Mesothelial cell of epicardium (in vitro differentiated cells): ENCODE results near the gene SYNC. TPM values are rescaled to one million over a fixed set of nuclear protein-coding genes. Genes with fewer than 3 reads are reported as not detected.
"Not testable (repeated sequence)": the region's sequence is repeated elsewhere in the genome, so short reads cannot be mapped to it uniquely, and the experiment has no call there.

Source experiments
- DNase-seq, 2 experiments: peaks; one replicate each; pipeline ENCODE4 v3.0.0; 2021; ENCODE audit warnings: low spot score in 2 of 2; ENCODE audit not compliant: unreplicated experiment in 2 of 2
- H3K27ac Mint-ChIP-seq: 2 replicates; pipeline ENCODE4 v1.8.0; 2021; ENCODE audit warnings: mixed read lengths
- H3K27me3 Mint-ChIP-seq: 2 replicates; pipeline ENCODE4 v1.8.0; 2021; ENCODE audit warnings: low read depth, mixed read lengths
- H3K36me3 Mint-ChIP-seq: 2 replicates; pipeline ENCODE4 v1.8.0; 2021; ENCODE audit warnings: mixed read lengths
- H3K4me1 Mint-ChIP-seq: 2 replicates; pipeline ENCODE4 v1.8.0; 2021; ENCODE audit warnings: mixed read lengths
- H3K4me3 Mint-ChIP-seq: 2 replicates; pipeline ENCODE4 v1.8.0; 2021; ENCODE audit warnings: mild to moderate bottlenecking, moderate library complexity, mixed read lengths
- H3K9me3 Mint-ChIP-seq: 2 replicates; pipeline ENCODE4 v1.8.0; 2021; ENCODE audit warnings: mixed read lengths
- total RNA-seq: library from RNA; stranded (reverse); gene quantifications from 3 replicates; pipeline ENCODE4 v1.2.1, GENCODE V29; 2021
- TF ChIP-seq, protein P1 (sequence below): fragments of 200-600 bp; sonication (generic); IDR thresholded peaks from one replicate; pipeline ENCODE4 v1.5.0; 2021; ENCODE audit warnings: antibody characterized with exemption; ENCODE audit not compliant: unreplicated experiment

The SYNC gene
- total RNA-seq, 1 donor from 2014 or later = 4.0 TPM

DNA sequence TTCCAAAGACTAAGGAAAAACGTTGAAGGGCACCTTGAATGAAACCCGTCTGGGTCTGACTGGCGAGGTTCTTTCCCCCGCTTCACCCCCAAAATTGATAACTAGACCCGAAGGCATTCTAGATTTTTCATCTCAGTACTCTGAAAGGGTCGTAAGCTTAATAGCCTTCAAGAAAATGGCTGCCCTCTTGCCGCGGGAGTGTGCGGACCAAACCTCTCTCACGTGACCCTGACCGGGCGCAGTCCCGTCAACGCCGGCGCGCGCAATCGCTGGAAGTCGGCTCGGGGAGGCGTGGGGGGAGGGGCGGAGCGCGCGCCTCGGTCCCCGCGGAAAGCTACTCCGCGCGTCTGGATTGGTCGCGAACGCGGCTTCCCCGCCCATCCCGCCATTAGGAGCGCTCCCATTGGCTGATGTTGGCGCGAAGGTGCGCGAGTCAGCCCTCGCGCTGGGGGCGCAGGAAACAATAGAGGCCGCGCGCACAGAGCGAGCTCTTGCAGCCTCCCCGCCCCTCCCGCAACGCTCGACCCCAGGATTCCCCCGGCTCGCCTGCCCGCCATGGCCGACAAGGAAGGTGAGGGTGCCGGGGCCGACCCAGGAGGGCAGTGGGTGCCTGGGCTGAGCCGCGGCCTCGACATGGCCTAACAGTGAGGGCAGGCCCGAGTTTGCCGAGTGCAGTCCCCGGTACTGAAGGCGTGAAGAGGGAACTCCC lies 51.7 kb downstream of the SYNC start, which contains the start of gene RBBP4:
RBBP4 (plus strand) TSS at position 457 of the 709 bp plus-strand sequence; CDS start at position 556, 99 bp downstream.
- DNase-seq = peak; percentile 97 to 99
- Mint-ChIP-seq H3K36me3 (peaks cover 14% of the 10 kb centered on the region), H3K9me3 (no peaks in the 10 kb centered on the region), H3K4me3 (peak within 1 kb of the TSS; percentile 82), H3K27me3 (no peaks in the 10 kb centered on the region), H3K4me1 (peaks cover 50% of the 10 kb centered on the region), H3K27ac (peak within 1 kb of the TSS; percentile 99)
- TF ChIP-seq, protein P1, sequence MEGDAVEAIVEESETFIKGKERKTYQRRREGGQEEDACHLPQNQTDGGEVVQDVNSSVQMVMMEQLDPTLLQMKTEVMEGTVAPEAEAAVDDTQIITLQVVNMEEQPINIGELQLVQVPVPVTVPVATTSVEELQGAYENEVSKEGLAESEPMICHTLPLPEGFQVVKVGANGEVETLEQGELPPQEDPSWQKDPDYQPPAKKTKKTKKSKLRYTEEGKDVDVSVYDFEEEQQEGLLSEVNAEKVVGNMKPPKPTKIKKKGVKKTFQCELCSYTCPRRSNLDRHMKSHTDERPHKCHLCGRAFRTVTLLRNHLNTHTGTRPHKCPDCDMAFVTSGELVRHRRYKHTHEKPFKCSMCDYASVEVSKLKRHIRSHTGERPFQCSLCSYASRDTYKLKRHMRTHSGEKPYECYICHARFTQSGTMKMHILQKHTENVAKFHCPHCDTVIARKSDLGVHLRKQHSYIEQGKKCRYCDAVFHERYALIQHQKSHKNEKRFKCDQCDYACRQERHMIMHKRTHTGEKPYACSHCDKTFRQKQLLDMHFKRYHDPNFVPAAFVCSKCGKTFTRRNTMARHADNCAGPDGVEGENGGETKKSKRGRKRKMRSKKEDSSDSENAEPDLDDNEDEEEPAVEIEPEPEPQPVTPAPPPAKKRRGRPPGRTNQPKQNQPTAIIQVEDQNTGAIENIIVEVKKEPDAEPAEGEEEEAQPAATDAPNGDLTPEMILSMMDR = no peak

DNA sequence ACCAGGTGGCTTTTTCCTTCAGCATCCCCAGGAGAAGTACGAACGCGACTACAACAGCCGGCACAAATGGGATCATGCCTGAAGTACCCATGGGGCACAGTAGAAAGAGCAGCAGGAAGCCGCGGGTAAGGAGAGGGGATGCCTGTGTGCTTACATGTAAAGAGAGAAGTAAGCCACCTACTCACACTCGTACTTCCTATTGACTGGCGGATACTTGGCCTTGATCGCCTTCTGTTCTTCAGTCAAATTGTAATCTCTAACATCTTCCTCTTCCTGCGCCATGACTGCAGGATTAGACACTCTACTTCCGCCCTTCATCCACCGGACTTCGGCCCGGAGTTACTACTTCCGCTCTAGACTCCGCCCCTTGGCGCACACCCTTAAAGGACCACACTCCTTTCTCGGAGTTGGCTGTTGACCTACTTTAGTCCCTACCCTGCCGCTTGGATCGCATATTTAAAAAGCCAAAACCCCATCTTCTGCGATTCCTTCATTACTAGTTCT lies 52.3 kb downstream of the SYNC start, which contains the start of gene ZBTB8OS:
ZBTB8OS (minus strand) TSS at position 303 of the 504 bp plus-strand sequence; CDS start at position 282, 21 bp downstream.
- Mint-ChIP-seq H3K4me1 (peaks cover 44% of the 10 kb centered on the region), H3K9me3 (no peaks in the 10 kb centered on the region), H3K27ac (peak within 1 kb of the TSS; percentile 99)

DNA sequence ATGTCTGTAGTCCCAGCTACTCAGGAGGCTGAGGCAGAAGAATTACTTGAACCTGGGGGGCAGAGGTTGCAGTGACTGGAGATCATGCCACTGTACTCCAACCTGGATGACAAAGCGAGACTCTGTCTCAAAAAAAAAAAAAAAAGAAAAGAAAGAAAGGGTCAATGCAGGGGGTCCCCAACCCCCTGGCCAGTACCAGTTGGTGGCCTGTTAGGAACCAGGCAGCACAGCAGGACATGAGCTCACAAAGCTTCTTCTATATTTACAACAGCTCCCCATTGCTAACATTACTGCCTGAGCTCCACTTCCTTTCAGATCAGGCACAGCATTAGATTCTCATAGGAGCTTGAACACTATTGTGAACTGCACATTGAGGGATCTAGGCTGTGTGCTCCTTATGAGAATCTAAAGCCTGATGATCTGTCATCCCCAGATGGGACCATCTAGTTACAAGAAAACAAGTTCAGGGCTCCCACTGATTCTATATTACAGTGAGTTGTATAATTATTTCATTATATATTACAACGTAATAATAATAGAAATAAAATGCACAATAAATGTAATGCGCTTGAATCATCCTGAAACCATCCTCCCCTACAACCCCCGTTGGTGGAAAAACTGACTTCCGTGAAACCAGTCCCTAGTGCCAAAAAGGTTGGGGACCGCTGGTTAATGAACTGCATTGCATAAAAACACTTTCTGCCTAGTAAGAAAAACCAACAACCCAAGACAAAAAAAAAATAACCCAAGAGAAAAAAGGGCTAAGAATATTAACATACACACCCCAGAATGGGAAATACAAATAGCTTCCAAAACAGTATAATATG lies 55.0 kb downstream of the SYNC start:
- Mint-ChIP-seq H3K27me3 (no peaks in the 10 kb centered on the region), H3K9me3 (no peaks in the 10 kb centered on the region), H3K27ac (peak overlapping the region; percentile 14), H3K36me3 (peaks cover 2% of the 10 kb centered on the region), H3K4me1 (peaks cover 26% of the 10 kb centered on the region), H3K4me3 (peak overlapping the region; percentile 63)
- no peak for DNase-seq
- TF ChIP-seq, protein P1 = no peak

More for the DNA sequence above, 52.3 kb downstream of the SYNC start, which contains the start of gene ZBTB8OS:
- TF ChIP-seq, protein P1 = no peak
- Mint-ChIP-seq H3K36me3 (peaks cover 10% of the 10 kb centered on the region), H3K27me3 (no peaks in the 10 kb centered on the region), H3K4me3 (peak within 1 kb of the TSS; percentile 82)
- peak; percentile 68 to 80 for DNase-seq

DNA sequence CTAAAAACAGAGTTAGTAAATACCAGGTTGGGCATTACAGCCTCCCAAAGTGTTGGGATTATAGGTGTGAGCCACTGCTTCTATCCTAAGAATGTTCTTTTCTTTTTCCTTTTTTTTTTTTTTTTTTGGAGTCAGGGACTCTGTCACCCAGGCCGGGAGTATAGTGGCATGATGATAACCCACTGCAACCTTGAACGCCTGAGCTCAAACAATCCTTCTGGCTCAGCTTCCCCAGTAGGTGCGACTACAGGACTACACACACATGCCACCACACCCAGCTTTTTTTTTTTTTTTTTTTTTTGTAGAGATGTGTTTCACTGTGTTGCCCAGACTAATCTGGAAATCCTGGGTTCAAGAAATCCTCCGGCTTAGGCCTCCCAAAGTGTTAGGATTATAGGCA lies 58.1 kb downstream of the SYNC start:
- Mint-ChIP-seq H3K4me1 (peaks cover 10% of the 10 kb centered on the region), H3K4me3 (no peak overlapping the region), H3K27ac (no peak overlapping the region), H3K36me3 (peaks cover 2% of the 10 kb centered on the region), H3K27me3 (no peaks in the 10 kb centered on the region), H3K9me3 (no peaks in the 10 kb centered on the region)
- DNase-seq = no peak
- TF ChIP-seq, protein P1 = no peak

DNA sequence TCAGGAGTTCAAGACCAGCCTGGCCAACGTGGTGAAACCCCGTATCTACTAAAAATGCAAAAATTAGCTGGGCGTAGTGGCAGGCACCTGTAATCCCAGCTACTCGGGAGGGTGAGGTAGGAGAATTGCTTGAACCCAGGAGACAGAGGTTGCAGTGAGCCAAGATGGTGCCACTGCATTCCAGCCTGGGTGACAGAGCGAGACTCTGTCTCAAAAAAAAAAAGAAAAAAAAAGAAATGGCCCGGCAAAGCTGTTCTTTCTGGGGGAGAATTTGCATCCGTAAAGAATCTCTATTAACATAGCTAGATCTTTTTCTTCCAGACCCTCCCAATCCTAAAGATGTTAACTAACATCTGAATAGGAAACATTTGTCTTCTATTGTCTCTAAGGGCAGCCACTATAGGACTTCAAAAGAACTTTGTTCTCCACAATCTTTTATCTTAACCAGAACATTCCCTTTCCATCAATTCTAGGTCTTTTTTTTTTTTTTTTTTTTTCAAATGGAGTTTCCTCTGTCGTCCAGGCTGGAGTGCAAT lies 60.2 kb downstream of the SYNC start:
- H3K4me3 Mint-ChIP-seq, H3K27ac Mint-ChIP-seq: not testable (repeated sequence)

More for the DNA sequence above, 60.2 kb downstream of the SYNC start:
- not testable (repeated sequence) for H3K36me3 Mint-ChIP-seq, H3K4me1 Mint-ChIP-seq, H3K27me3 Mint-ChIP-seq, DNase-seq, H3K9me3 Mint-ChIP-seq
